Adrenal gland (tissue), 5 donors: ENCODE results near the gene CEP192.

ENCODE experiments used
- CTCF ChIP-seq, 6 experiments: fragments of 450-650 bp in 4 of 6; fragments of 200-600 bp in 2 of 6; sonication (generic) in 1 of 6; IDR thresholded peaks; 1 replicate in 5 of 6; 2 replicates in 1 of 6; pipeline versions ENCODE4 v1.5.1 to v1.8.0; 2016 to 2021; ENCODE audit warnings: antibody characterized with exemption in 6 of 6, mild to moderate bottlenecking in 2 of 6, moderate library complexity in 1 of 6
- POLR2A ChIP-seq, 2 donors: fragments of 450-650 bp; IDR thresholded peaks; one replicate each; pipeline ENCODE4 v1.6.1; 2017; ENCODE audit warnings: antibody characterized with exemption in 2 of 2, mild to moderate bottlenecking in 2 of 2, moderate library complexity in 1 of 2
- donor health status: DM: no; HTN: no; CAD: no.

- TF ChIP-seq CTCF (IDR thresholded peaks at IDR 0.05): no peak
- TF ChIP-seq POLR2A (IDR thresholded peaks at IDR 0.05): no peak
Measured at GRCh38 chr18:13048061-13048595, 57.0 kb downstream of the CEP192 start.
